HFFc6 (cell line): Measurements from ENCODE around the gene ASTN2. TPM values are rescaled to one million over a fixed set of nuclear protein-coding genes. Genes with fewer than 3 reads are reported as not detected.

Source experiments
- DNase-seq: peaks from one replicate; pipeline ENCODE4 v3.0.0-alpha.2; 2018
- H3K27ac Mint-ChIP-seq: 2 replicates; pipeline ENCODE4 v1.8.0; 2020; ENCODE audit warnings: mild to moderate bottlenecking, mixed read lengths
- H3K27me3 Mint-ChIP-seq: 2 replicates; pipeline ENCODE4 v1.8.0; 2021; ENCODE audit warnings: mild to moderate bottlenecking, moderate library complexity, mixed read lengths; ENCODE audit not compliant: insufficient read depth
- H3K36me3 Mint-ChIP-seq: 2 replicates; pipeline ENCODE4 v1.8.0; 2021; ENCODE audit warnings: low read depth, mixed read lengths
- H3K4me1 Mint-ChIP-seq: 2 replicates; pipeline ENCODE4 v1.8.0; 2020; ENCODE audit warnings: low read depth, mixed read lengths
- H3K4me3 Mint-ChIP-seq: 2 replicates; pipeline ENCODE4 v1.8.0; 2020; ENCODE audit warnings: mild to moderate bottlenecking, moderate library complexity, mixed read lengths
- H3K9me3 Mint-ChIP-seq: 2 replicates; pipeline ENCODE4 v1.8.0; 2020; ENCODE audit warnings: mild to moderate bottlenecking, mixed read lengths
- total RNA-seq, 6 experiments: library from RNA; stranded (reverse); fragmentation: NEBNext Ultra II Directional; extraction: Animal tissue kit (Norgen Biotek cat#: 25700); gene quantifications; 2 replicates in 1 of 6; 3 replicates in 5 of 6; pipeline ENCODE4 v1.2.3, GENCODE V29; 2021
- TF ChIP-seq, protein P1 (sequence below): fragments of 200-600 bp; sonication (generic); IDR thresholded peaks from 2 replicates; pipeline ENCODE4 v1.5.0; 2021; ENCODE audit warnings: antibody characterized with exemption, mild to moderate bottlenecking

Gene ASTN2
- total RNA-seq, 6 experiments from 2014 or later: 7.3 to 9.7 (median 8.3) TPM

DNA sequence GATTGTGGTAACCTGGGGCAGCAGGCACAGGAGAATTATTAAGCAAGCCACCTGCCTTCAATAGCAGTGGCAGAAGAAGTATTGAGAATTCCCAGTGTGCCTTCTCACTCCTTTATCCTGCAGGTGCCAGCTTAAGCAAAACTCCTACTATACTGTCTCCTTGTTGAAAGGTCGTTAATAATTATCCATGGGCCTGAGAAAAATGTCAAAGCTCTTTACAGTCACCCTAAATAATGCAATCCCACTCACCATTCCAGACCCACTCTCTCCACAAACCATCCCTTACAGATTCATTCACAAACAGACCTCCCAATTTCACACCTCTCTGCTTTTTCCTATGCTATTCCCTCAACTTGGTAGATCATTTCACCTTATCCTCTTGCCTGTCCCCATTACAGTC, 889.2 kb downstream of the ASTN2 start:
- H3K27me3 Mint-ChIP-seq: no peaks in the 10 kb centered on the region
- no peak for DNase-seq

DNA sequence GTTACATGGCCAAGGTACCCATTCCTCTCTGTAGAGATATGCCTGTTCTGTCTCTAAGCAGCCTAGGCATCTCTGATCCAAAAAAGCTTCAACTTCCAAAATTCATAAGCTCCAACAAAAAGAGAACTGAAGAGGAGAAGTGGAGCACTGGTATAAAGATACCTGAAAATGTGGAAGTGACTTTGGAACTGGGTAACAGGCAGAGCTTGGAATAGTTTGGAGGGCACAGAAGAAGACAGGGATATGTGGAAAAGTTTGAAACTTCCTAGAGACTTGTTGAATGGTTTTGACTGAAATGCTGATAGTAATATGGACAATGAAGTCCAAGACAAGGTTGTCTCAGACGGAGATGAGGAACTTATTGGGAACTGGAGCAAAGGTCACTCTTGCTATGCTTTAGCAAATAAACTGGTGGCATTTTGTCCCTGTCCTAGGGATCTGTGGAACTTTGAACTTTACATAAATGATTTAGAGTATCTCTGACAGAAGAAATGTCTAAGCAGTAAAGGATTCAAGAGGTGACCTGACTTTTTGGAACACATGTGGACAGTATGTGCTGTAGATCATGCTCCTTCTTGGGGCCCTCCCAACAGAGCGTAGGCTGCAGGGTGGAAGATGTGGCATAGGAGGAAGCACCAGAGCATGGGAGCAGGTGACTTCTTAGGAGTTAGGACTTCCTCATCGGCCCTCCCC, 889.9 kb downstream of the ASTN2 start:
- no peak overlapping the region for H3K27ac Mint-ChIP-seq
- H3K4me3 Mint-ChIP-seq: no peak overlapping the region
- peaks cover 9% of the 10 kb centered on the region; the same call in 1 of the 2 replicates for H3K36me3 Mint-ChIP-seq
- no peak for DNase-seq
- H3K9me3 Mint-ChIP-seq: peaks cover 7% of the 10 kb centered on the region; the same call in 1 of the 2 replicates
- no peaks in the 10 kb centered on the region for H3K27me3 Mint-ChIP-seq
- peaks cover 6% of the 10 kb centered on the region for H3K4me1 Mint-ChIP-seq
- TF ChIP-seq, protein P1, sequence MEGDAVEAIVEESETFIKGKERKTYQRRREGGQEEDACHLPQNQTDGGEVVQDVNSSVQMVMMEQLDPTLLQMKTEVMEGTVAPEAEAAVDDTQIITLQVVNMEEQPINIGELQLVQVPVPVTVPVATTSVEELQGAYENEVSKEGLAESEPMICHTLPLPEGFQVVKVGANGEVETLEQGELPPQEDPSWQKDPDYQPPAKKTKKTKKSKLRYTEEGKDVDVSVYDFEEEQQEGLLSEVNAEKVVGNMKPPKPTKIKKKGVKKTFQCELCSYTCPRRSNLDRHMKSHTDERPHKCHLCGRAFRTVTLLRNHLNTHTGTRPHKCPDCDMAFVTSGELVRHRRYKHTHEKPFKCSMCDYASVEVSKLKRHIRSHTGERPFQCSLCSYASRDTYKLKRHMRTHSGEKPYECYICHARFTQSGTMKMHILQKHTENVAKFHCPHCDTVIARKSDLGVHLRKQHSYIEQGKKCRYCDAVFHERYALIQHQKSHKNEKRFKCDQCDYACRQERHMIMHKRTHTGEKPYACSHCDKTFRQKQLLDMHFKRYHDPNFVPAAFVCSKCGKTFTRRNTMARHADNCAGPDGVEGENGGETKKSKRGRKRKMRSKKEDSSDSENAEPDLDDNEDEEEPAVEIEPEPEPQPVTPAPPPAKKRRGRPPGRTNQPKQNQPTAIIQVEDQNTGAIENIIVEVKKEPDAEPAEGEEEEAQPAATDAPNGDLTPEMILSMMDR: no peak

More for the DNA sequence above, 889.2 kb downstream of the ASTN2 start:
- TF ChIP-seq, protein P1: no peak
- H3K36me3 Mint-ChIP-seq: peaks cover 9% of the 10 kb centered on the region; the same call in 1 of the 2 replicates
- no peak overlapping the region for H3K27ac Mint-ChIP-seq
- H3K4me3 Mint-ChIP-seq: no peak overlapping the region
- H3K9me3 Mint-ChIP-seq: peaks cover 7% of the 10 kb centered on the region; the same call in 1 of the 2 replicates
- H3K4me1 Mint-ChIP-seq: peaks cover 6% of the 10 kb centered on the region

DNA sequence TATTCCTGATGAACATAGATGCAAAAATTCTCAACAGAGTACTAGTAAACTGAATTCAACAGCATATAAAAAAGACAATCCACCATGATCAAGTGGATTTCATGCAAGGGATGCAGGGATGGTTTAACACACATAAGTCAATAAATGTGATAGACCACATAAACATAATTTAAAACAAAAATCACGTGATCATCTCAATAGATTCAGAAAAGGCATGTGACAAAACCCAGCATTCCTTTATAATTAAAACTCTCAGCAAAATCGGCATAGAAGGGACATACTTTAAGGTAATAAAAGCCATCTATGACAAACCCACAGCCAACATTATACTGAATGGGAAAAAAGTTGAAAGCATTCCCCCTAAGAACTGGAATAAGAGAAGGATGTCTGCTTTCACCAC, 894.6 kb downstream of the ASTN2 start:
- Mint-ChIP-seq H3K4me3 (no peak overlapping the region), H3K27ac (no peak overlapping the region), H3K27me3 (no peaks in the 10 kb centered on the region; the same call in 1 of the 2 replicates), H3K36me3 (no peaks in the 10 kb centered on the region), H3K4me1 (peaks cover 11% of the 10 kb centered on the region), H3K9me3 (no peaks in the 10 kb centered on the region; the same call in 1 of the 2 replicates)
- no peak for DNase-seq
- TF ChIP-seq, protein P1: no peak

DNA sequence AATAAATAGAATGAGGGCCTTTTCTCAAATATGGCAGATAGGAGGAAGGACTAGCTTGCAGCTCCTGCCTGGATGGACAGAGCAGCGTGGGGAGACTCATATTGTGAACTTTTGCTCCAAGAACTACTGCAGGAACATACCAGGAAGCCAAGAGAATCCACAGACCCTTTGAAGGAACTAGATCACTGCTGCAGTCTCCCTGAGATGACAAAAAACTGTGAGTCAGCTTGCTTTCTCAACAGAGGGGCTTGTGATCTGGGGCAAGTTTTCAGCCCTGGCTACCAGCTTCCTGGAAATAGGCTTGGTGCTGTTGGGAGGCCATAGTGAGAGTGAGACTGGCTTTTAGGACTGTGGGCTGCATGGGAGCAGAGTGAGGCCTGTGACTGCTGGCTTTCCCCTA, 898.4 kb downstream of the ASTN2 start:
- Mint-ChIP-seq H3K27me3 (peaks cover 2% of the 10 kb centered on the region; the same call in 1 of the 2 replicates), H3K9me3 (no peaks in the 10 kb centered on the region; the same call in 1 of the 2 replicates), H3K4me3 (no peak overlapping the region), H3K4me1 (peaks cover 7% of the 10 kb centered on the region), H3K27ac (no peak overlapping the region), H3K36me3 (no peaks in the 10 kb centered on the region)
- TF ChIP-seq, protein P1: no peak
- DNase-seq: no peak

DNA sequence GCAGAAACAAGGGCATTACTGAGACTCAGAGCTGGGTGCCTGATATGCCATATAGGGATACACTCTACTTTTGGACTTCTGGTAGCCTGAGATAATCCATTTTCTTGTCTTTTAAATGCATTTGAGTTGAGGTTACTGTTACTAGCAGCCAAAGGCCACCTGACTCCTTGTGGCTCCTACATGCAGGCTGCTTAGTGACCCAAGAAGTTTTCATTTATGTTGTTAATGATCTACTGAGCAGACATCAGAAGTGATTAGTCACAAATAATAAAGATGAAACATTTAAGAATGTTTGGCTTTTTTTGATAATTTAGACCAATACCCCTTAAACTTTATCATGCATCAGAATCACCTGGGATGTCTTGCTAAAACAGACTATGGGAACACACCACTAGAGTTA, 899.3 kb downstream of the ASTN2 start:
- H3K9me3 Mint-ChIP-seq: no peaks in the 10 kb centered on the region; the same call in 1 of the 2 replicates

More for the DNA sequence above, 899.3 kb downstream of the ASTN2 start:
- no peak overlapping the region for H3K27ac Mint-ChIP-seq
- no peaks in the 10 kb centered on the region for H3K36me3 Mint-ChIP-seq
- TF ChIP-seq, protein P1: no peak
- H3K4me1 Mint-ChIP-seq: peaks cover 5% of the 10 kb centered on the region; the same call in 1 of the 2 replicates
- DNase-seq: no peak
- peaks cover 2% of the 10 kb centered on the region; the same call in 1 of the 2 replicates for H3K27me3 Mint-ChIP-seq
- H3K4me3 Mint-ChIP-seq: no peak overlapping the region
